Measurements from ENCODE around the gene OR1J2.
"Not testable (repeated sequence)": the region's sequence is repeated elsewhere in the genome, so short reads cannot be mapped to it uniquely, and the experiment has no call there.

The OR1J2 gene

DNA sequence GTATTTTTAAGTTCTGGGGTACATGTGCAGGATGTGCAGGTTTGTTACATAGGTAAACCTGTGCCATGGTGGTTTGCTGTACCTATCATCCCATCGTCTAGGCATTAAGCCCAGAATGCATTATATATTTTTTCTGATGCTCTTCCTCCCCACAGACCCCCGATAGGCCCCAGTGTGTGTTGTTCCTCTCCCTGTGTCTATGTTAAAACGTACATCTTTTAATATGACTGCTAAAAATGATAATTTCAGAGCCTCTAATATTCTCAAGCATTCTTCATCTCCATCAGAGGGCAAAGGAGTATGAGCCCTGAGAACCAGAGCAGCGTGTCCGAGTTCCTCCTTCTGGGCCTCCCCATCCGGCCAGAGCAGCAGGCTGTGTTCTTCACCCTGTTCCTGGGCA lies at the start of gene OR1J2:
OR1J2 (plus strand) TSS at position 301 of the 400 bp plus-strand sequence; CDS start at position 301, 0 bp downstream.
- DNase-seq (ENCODE audit: low spot score): no peak

GRCh38 chr9:122463828-122464632 lies 46.6 kb upstream of the OR1J2 start:
- no peak for DNase-seq (ENCODE audit: low spot score)

DNA sequence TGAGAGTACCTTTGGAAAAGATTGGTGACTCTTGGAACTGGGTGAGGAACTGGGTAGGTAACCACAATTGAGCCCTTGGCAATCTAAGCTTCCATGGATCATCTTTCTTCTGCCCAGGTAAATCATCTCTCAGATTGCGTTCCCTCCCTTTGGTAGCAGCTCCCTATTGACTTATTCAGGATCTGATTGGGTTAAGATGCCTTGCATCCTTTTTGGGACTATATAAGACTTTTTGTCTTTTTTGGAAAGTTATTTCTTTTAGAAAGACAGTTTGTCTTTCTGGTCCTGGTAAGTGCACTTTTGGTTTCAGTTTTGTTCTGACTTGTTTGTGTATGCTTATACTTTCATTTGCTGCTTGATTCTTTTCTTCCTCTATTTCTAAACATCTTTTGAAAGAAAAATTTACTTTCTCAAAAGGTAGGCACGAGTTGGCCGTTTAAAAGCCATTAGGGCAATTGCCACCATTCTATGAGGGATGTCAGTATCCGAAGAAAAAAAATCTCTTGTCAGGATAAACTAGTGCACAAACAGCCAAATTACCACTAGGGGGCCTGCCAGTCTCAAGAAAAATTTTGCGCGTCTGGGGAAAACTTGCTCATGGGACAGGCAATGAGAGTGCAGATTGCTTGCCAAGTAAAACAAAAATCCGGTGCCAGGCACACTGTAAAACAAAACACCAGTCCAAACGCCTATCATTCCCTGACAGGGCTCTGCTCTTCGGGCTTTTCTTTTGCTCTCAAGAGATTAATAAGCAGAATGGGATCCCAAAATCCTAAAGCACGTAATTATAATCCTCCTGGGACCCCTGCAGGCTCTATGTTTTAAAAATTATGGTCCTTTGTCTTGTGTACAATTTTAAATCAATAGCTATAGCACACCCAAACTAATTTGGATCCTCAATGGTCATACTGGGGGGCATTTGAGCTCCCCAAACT lies 45.7 kb upstream of the OR1J2 start:
- peak; percentile 75 for DNase-seq (ENCODE audit: low spot score)

DNA sequence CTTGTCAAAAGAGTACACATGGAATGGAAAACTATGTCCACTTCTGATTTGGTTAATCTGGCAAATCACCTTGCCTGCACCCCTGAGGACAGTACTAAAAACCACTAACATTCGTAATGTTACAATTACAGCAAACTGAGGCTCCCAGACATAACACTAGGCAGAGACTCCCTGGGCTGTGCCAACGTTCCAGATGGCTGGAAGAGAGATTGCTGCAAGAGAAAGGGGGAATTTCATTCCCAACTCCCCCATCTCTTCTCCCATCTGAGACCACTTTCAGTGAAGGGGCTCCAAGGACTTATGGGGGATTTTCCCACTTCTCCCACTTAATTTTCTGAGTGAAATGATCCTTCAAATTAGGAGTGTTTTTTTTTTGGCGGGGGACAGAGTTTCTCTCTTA lies 44.1 kb upstream of the OR1J2 start:
- DNase-seq (ENCODE audit: low spot score): no peak

DNA sequence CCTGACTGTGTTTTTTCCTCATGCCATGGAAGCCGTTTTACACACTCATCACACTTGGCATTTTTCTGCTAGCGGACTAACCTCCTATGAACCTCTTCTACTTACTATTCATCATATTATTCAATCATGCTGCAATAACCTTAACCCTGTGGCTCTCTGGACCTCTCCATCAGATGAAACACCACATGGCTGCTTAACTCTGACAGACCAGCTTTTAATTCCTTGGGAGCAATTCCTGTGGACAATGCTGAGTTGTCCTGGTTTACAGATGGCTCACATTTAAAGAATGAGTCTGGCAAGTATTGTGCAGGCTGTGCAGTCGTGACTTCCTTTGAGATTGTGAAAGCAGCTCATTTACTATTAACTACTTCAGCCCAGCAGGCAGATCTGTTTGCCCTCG lies 41.9 kb upstream of the OR1J2 start:
- no peak for DNase-seq (ENCODE audit: low spot score)

DNA sequence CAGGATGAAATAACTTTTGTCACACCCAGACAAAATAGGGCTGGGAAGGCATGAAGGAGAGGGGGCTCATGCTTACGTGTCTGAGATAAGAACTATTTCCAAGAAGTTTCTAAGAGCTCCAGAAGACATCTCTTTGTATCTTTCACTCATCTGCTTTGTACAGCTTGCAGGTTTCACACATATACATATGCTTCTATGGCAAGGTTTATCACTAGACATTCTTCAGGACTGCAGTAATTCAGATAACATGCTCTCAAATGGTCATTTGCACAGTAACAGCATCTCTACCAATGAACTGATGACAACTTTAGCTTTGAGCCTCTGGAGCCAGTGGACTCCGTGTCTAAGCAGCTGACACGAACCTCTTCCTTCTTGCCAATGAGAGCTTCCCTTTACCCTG lies 36.0 kb upstream of the OR1J2 start:
- DNase-seq (ENCODE audit: low spot score): no peak

GRCh38 chr9:122475717-122476116 lies 34.9 kb upstream of the OR1J2 start:
- DNase-seq (ENCODE audit: low spot score): no peak

- no peak for DNase-seq (ENCODE audit: low spot score)
These were observed 33.3 kb upstream of the OR1J2 start for GRCh38 chr9:122477346-122477745.

DNA sequence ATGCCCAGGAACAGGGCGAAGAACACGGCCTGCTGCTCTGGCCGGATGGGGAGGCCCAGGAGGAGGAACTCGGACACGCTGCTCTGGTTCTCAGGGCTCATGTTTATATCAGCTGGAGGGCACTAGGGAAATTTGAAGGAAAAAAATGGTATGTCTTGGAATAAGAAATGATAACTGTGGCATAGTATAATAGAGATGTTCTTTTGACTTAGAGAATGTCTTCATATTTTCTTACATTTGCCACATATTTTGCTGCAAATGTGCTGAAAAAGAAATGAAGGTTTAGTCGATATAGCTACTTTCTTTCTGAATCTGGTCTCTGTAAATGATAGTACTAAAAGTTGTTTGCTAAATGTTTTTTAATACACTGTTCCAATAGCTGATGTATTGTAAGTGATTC lies 32.8 kb upstream of the OR1J2 start, which contains the start of gene OR1J1:
OR1J1 (minus strand) TSS at position 101 of the 400 bp plus-strand sequence; CDS start at position 101, 0 bp downstream.
- DNase-seq (ENCODE audit: low spot score): no peak

DNA sequence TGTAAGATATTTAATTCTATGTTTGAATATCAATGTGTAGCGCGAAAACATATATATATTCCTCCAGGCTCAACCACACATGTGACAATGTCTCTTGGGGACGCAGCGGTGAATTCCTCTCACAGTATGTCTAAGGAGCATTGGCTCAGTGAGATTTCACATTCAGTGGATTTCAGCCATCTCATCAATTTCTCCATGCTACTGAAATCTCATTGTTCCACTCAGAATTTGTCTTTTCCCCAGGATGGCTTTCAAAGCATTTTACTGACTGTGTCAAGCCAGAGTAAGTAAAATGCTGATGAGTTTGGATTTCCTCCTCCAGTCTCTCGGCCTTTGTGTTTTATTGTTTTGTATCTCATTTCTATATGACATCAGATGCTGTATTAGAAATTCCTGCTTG lies 31.5 kb upstream of the OR1J2 start:
- DNase-seq (ENCODE audit: low spot score): no peak

- DNase-seq (ENCODE audit: low spot score): peak; percentile 78
These were observed 11.7 kb upstream of the OR1J2 start for GRCh38 chr9:122498883-122499288.

DNA sequence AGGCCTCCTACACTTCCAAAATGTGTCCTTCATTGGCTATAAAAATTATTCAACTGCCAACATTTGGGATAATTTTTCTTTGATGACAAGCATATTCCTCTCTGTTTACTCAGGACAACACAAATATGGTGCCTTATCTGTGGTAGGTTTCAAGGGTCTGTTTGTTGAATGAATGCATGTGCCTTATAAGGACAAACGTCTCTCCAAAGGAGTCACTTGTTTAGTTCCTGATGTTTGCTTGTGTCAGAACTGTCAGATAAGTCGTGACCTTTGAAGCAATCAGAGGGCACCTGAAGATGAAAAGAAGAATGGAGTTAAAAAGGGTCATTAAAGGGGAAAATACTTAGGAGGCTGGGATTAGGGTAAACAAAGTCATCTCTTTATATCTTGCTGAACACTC lies 3.6 kb upstream of the OR1J2 start:
- no peak for DNase-seq (ENCODE audit: low spot score)

GRCh38 chr9:122518226-122518625 lies 7.6 kb downstream of the OR1J2 start:
- DNase-seq (ENCODE audit: low spot score): no peak

DNA sequence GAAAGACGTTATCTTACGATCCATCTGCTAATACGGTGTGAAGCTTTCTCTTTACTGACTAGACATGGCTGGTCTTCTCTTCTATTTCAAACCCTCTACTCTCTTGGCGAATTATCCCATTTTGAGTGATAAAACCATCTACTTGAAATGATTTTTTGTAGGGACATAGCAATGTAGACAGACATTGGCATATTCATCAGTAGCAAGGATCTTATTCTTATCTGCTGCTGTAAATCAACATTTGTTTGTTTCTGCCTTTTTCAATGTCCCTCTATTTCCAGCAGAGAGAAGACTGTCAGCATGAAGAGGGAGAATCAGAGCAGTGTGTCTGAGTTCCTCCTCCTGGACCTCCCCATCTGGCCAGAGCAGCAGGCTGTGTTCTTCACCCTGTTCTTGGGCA lies 8.2 kb downstream of the OR1J2 start, which contains the start of gene OR1J4:
OR1J4 (plus strand) TSS at position 301 of the 400 bp plus-strand sequence; CDS start at position 301, 0 bp downstream.
- no peak for DNase-seq (ENCODE audit: low spot score)

- no peak for DNase-seq (ENCODE audit: low spot score)
These were observed 8.8 kb downstream of the OR1J2 start for GRCh38 chr9:122519376-122519775.

DNA sequence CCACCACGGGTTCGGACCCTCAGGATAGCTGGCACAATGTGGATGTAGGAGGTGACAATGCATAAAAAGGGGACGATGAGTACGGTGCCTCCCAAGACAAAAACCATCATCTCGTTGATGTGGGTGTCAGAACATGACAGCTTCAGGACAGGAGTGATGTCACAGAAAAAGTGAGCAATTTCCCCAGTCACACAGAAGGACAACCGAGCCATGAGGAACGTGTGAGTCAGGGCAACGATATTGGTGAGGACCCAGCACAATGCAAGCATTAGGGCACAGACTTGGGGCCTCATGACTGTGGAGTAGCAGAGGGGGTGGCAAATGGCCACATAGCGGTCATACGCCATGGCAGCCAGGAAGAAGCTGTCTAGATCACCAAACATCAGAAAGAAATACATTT lies 16.0 kb downstream of the OR1J2 start:
- no peak for DNase-seq (ENCODE audit: low spot score)

DNA sequence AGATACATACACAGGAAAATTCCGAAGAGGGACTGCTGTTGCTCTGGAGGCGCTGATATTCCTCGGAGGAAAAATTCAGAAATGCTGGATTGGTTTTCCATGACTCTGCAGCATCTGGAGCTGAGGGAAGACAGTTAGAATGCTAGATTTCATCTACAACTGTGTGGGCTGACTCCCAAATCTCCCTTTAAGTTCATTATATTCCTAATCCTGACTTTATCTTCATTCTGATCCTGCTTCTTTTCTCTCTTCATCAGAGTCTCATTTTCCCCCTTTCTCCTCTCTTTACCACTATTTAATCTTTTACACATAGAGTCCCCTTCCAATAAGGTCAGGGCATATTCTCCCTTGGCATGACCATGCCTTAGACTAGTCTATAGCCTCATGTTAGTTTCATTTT lies 16.6 kb downstream of the OR1J2 start, which contains the start of gene OR1N1:
OR1N1 (minus strand) TSS at position 101 of the 400 bp plus-strand sequence; CDS start at position 101, 0 bp downstream.
- DNase-seq (ENCODE audit: low spot score): no peak

DNA sequence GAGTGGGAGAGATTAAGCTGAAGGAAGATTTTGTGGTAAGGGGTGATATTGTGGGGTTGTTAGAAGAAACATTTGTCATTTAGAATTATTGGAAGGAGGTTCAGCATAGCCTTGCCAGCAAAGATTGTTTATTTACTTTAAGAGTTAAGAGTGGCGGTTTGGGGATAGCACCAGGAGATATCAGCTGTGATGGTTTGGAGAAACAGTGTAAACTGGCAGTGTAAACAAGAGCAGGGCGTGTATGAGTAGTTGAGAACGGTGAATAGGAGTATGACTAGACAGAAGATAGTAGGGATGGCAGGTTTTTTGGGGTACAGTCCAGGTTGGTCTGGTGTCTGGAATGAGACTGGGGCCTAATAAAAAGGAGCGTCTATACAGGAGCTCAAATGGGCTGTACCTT lies 20.6 kb downstream of the OR1J2 start:
- not testable (repeated sequence) for DNase-seq (ENCODE audit: low spot score)

DNA sequence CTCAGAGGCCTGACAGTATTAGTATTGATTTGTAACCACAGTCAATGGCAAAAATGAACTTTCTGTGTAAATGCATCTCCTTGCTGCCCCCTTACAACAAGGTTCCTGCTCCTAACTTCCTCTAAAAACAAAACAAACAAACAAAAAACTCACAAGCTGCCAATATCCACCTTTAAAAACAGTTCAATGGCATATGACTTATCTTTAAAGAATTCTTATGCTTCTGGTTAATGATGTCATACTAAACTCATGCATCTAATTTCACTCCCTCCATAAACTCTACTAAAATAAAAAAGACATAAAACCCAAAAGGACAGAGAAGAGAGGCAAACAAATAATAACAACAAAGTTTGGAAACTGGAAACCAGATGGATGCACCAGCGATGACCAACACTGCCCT lies 25.5 kb downstream of the OR1J2 start:
- DNase-seq (ENCODE audit: low spot score): no peak

- DNase-seq (ENCODE audit: low spot score): not testable (repeated sequence)
These were observed 26.5 kb downstream of the OR1J2 start for GRCh38 chr9:122537066-122537465.

GRCh38 chr9:122538757-122539156 lies 28.2 kb downstream of the OR1J2 start:
- DNase-seq (ENCODE audit: low spot score): no peak

DNA sequence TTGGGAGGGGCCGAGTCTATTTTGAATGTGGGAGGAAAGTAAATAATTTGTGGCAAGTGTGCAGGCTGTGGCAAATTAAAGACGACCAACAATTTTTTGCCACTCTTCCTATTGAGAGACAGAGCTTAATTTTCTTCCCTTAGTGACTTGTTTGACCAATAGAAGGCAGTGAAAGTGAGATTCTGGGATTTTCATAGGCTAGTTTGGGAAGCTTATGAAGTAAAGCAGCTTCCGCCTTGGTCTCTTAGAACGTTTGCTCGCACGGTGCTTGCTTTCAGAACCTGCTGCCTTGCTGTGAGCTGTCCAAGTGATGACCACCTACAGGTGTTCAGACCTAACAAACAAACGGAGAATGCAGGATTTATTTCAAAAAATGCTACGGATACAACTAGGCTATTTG lies 35.6 kb downstream of the OR1J2 start:
- DNase-seq (ENCODE audit: low spot score): no peak

DNA sequence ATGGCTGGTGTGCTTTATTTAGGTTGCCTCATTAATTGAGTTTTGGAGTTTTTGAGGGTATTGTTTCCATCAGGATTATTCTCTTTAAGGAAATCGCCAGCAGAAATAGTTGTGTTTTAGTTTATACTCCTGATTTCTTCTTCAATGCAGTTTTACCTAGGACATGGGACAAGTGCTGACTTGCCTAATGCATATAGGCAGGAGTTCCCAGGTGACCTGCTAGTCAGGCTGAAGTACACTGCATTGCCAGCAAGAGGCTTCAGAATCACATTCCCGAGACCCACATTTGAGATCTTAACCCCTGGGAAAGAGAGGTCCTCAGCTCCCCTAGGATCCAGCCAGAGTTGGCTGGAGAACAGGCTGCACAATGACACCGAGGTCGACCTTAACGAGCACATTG lies 40.8 kb downstream of the OR1J2 start:
- DNase-seq (ENCODE audit: low spot score): no peak
